Measurements from ENCODE around the gene RANBP1.
"Not testable (repeated sequence)": the region's sequence is repeated elsewhere in the genome, so short reads cannot be mapped to it uniquely, and the experiment has no call there.

Gene RANBP1

GRCh38 chr22:20155330-20156041, 39.6 kb downstream of the RANBP1 start:
- peak; percentile 61 for DNase-seq

DNA sequence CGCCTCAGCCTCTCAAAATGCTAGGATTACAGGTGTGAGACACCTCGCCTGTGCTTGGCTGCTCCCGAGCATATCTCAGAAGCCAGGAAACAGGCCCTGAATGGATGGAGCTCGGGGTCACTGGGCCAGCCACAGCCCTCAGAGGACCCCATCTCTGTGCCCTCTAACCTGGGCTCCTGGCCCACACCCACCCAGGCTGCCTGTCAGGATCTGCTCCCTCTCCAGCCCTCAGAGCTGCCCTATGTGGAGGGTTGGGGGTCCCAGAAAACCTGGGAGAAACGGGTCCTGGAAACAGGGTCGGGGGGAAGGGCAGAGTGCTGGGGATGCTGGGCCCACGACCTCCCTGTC, 40.1 kb downstream of the RANBP1 start:
- DNase-seq: no peak

GRCh38 chr22:20156611-20157429, 40.9 kb downstream of the RANBP1 start:
- peak; percentile 89 for DNase-seq

DNA sequence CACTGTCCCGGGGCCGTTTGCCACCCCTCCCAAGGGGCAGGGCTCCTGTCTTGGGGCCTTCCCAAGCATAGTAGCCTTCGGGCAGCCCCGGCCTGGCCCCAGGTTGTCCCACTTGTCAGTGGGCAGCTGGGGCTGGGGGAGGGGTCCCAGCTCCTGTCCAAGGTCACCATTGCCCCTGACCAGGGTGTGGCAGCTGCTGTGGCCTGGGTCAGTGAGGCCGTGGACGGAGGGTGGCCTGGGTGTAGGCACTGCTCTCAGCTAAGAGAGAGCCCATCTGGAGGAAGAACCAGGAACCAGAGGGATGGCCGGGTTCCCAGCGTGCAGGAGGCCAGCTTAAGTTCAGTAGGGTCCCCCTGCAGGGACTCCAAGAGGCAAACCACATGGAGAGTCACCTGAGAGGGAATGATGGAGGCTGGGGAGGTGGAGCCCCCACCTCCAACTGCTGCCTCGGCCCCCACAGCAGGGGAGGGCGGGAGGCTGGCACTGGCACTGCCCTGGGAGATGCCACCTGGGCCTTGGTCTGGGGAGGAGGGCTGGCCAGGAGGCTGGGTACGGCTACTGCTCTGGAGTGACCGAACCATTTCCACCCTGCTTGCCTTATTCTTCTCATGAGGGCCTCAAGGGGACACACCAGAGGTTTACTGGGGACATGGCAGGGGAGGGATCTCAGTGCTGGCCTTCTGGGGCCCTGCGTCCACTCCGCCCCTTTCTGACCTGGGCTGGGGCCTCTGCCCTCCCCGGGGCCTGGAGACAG, 41.7 kb downstream of the RANBP1 start:
- DNase-seq: no peak

- DNase-seq: no peak
Measured at GRCh38 chr22:20158391-20159036, 42.6 kb downstream of the RANBP1 start.

DNA sequence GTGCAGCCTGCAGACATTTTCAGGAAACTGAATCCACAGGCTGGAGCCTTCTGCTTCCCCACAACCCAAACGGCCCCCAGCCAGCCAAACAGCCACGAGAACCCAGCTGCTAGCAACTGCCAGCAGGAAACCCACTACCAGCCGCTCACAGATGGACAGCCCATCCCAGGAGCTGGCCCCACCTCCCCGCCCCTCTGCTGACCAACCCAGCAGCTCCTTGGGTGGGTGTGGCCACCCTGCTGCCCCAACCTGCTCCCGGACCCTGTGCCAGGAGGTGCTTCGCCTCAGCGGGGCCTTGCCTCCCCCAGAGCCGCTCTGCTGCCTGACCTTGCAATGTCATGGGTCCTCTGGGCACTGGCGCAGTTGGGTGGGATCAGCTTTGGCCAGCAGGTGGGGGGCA, 43.2 kb downstream of the RANBP1 start:
- DNase-seq: peak; percentile 59

- not testable (repeated sequence) for DNase-seq
Measured at GRCh38 chr22:20159531-20159930, 43.6 kb downstream of the RANBP1 start.

GRCh38 chr22:20160041-20160440, 44.1 kb downstream of the RANBP1 start:
- DNase-seq: no peak

- DNase-seq: no peak
Measured at GRCh38 chr22:20164863-20165262, 49.0 kb downstream of the RANBP1 start.

DNA sequence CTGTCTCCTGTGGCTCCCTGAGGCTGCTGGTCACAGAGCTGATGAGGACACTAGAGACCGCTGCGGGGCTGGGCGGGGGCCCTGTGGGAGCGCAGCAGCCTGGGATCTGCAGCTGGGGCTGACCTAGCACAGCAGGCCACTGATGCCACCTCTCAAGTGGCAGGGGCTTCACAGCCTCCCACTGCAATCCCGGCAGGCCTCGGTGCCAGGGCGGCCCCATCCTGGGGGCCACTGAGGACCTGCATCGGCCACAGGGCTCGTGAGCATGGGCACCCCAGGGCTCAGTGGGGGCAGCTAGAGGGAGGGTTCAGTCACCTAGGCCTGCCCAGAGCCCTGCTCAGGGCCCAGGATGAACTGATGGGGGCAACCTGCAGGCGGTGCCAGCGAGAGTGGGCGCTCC, 49.5 kb downstream of the RANBP1 start:
- DNase-seq: no peak

DNA sequence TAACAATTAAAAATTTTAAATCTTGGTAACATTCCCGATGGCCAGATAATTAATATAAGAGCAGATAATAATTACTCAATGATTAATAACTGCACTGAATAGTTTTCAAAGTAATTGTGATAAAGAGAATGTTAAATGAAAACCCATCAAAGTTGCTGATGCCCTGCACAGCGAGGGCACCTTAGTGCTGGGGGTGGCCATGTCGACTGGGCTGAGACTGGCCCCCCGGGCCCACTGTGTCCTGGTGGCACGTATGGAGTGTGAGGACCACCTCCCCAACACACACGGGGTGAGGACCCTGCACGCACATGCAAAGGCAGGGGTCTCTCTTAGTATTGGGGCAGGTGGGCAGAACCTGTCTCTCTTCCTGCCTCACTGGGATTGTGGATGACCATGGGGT, 50.0 kb downstream of the RANBP1 start:
- no peak for DNase-seq

GRCh38 chr22:20166703-20167102, 50.8 kb downstream of the RANBP1 start:
- DNase-seq: no peak

- DNase-seq: no peak
Measured at GRCh38 chr22:20167643-20168322, 51.9 kb downstream of the RANBP1 start.

- DNase-seq: no peak
Measured at GRCh38 chr22:20169253-20169822, 53.4 kb downstream of the RANBP1 start.

DNA sequence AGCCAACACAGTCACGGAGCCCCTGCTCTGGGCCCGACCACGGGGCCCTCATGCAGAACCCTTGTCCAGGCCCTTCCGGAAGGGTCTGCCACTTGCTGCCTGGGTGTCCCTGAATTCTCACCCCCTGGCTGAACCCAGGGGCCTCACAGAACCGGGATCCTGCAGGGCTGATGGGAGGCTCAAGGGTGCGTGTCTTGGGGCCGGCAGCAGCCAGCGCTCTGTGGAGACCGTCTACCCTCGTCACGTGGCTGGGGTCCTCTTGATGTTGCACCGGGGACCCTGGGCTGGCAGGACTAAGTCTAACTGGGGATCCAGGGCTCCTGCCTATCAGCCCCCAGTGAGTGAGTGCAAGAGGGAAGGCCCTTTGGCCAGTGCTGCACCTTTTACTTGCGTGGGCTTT, 54.3 kb downstream of the RANBP1 start:
- DNase-seq: no peak

DNA sequence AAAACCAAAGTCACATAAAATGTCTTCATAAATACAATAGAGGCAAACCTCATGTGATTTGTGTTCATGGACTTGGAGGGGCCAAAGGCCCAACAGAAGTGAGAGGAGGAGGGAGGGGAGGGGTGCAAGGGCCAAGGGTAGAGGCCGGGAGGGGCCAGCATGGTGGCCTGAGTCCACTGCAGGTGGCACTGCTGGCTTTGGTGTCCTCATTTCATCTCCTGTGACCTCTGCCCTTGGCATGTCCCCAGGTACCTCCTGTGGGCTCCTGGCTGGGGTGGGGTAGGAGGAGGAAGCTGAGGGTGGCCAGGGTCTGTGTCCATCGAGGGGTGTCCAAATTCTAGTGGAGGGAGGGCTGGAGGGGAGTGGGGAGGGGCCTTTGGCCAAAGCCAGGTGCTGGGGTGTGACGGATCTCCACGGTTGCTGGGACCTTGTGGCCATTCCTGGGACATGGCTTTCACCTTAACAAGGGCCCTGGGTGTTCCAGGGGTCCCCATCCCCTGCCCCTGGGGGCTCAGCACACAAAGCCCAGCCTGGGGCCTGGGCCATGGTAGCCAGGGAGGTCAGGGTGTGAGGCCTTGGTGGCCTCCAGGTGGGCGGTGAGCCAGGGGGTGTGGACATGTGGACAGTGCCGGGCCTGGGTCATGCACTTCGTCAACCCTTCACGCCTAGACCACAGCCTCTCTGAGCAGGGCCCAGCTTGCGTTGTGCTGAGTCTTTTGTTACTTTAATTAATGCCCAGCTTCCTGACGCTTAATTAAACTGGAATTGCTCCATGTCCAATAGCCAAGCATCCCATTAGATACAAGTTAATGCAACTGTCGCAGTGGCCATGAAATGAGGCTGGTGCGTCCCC, 55.6 kb downstream of the RANBP1 start:
- DNase-seq: no peak

DNA sequence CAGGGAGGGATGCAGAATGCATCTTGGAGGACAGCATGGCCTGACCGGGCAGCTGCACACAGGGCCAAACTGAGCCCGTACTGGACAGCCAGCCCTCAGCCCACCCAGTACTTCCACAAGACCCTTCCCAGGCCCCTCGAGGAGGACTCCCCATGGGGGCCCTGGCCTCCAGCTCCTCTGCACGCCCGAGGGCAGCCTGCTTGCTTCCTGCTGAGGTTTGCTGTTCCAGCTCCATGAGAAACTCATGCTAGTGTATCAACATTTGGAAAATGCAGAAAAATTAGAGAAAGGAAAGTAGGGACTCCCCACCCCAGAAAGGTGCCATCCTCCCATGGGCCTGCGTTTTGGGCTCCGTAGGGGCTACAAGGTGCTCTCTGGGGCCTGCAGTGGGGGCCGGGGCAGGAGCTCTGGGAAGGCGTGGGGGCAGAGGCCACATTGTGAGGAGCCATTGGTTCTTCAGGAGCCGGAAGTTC, 56.3 kb downstream of the RANBP1 start:
- DNase-seq: no peak

- no peak for DNase-seq
Measured at GRCh38 chr22:20173246-20173645, 57.3 kb downstream of the RANBP1 start.

DNA sequence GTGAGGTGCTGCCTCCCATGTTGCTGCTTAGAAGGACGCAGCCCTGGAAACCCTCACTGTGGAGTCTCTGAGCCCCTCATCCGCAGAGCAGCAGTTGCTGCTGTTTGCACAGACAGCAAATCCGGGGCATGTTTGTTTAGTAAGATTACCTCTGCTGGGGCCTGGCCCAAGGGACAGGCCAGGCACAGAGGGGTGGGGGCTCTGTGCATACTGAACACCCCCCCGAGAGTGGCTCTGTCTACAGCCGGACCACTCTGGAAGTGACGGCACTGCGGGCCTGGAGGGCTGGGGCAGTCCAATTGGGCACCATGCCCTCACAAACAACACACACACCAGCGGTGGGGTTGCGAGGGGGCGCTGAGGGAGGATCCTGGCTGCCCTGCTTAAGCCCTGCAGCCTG, 57.9 kb downstream of the RANBP1 start:
- DNase-seq: no peak

GRCh38 chr22:20174785-20175596, 59.1 kb downstream of the RANBP1 start:
- DNase-seq: no peak

All from right hindlimb (tissue), 1 donor.